Renal cortex interstitium (tissue), 15 donors: ENCODE measurements around the gene ZNF512B. TPM values are rescaled to one million over a fixed set of nuclear protein-coding genes. Genes with fewer than 3 reads are reported as not detected.
"Not testable (repeated sequence)": the region's sequence is repeated elsewhere in the genome, so short reads cannot be mapped to it uniquely, and the experiment has no call there.

Experiments used
- DNase-seq, 11 donors: peaks; one replicate each; pipeline ENCODE4 v3.0.0-alpha.2; 2013; ENCODE audit warnings: low read depth in 9 of 11, low spot score in 4 of 11; ENCODE audit errors: extremely low read depth in 1 of 11
- long read RNA-seq, 16 experiments: transcript quantifications; one replicate each; lab custom pipeline, GENCODE V29; 2026
- polyA plus RNA-seq, 3 donors: library from polyadenylated mRNA; unstranded; fragments of 120-200 nt; gene quantifications; one replicate each; pipeline ENCODE4 v1.2.1, GENCODE V29; 2013; ENCODE audit not compliant: insufficient read length in 3 of 3

ZNF512B gene, protein sequence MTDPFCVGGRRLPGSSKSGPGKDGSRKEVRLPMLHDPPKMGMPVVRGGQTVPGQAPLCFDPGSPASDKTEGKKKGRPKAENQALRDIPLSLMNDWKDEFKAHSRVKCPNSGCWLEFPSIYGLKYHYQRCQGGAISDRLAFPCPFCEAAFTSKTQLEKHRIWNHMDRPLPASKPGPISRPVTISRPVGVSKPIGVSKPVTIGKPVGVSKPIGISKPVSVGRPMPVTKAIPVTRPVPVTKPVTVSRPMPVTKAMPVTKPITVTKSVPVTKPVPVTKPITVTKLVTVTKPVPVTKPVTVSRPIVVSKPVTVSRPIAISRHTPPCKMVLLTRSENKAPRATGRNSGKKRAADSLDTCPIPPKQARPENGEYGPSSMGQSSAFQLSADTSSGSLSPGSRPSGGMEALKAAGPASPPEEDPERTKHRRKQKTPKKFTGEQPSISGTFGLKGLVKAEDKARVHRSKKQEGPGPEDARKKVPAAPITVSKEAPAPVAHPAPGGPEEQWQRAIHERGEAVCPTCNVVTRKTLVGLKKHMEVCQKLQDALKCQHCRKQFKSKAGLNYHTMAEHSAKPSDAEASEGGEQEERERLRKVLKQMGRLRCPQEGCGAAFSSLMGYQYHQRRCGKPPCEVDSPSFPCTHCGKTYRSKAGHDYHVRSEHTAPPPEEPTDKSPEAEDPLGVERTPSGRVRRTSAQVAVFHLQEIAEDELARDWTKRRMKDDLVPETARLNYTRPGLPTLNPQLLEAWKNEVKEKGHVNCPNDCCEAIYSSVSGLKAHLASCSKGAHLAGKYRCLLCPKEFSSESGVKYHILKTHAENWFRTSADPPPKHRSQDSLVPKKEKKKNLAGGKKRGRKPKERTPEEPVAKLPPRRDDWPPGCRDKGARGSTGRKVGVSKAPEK
- 10 to 100 TPM; 23.7 to 33.5 (median 29.5) TPM for polyA plus RNA-seq
- long read RNA-seq, donor 1, full-length matches to known transcripts: 1 of 1 reads
- long read RNA-seq, donor 1, partial matches to known transcripts: 0 of 1 reads
- long read RNA-seq, donor 1, other reads (novel, unspliced or antisense): 0 of 1 reads
- long read RNA-seq, donor 2, partial matches to known transcripts: 8 of 8 reads
- long read RNA-seq, donor 2, other reads (novel, unspliced or antisense): 0 of 8 reads
- long read RNA-seq, donor 3, full-length matches to known transcripts: 2 of 2 reads
- long read RNA-seq, donor 3, partial matches to known transcripts: 0 of 2 reads
- long read RNA-seq, donor 3, other reads (novel, unspliced or antisense): 0 of 2 reads
- long read RNA-seq, donor 4, full-length matches to known transcripts: 2 of 2 reads
- long read RNA-seq, donor 4, partial matches to known transcripts: 0 of 2 reads
- long read RNA-seq, donor 4, other reads (novel, unspliced or antisense): 0 of 2 reads
- long read RNA-seq, donor 5: 0 reads
- long read RNA-seq, donor 6, full-length matches to known transcripts: 2 of 2 reads
- long read RNA-seq, donor 6, partial matches to known transcripts: 0 of 2 reads
- long read RNA-seq, donor 6, other reads (novel, unspliced or antisense): 0 of 2 reads
- long read RNA-seq, donor 7, full-length matches to known transcripts: 1 of 1 reads
- long read RNA-seq, donor 7, partial matches to known transcripts: 0 of 1 reads
- long read RNA-seq, donor 7, other reads (novel, unspliced or antisense): 0 of 1 reads
- long read RNA-seq, donor 8, full-length matches to known transcripts: 1 of 1 reads
- long read RNA-seq, donor 8, partial matches to known transcripts: 0 of 1 reads
- long read RNA-seq, donor 8, other reads (novel, unspliced or antisense): 0 of 1 reads
- long read RNA-seq, donor 9: 0 reads
- long read RNA-seq, donor 10, full-length matches to known transcripts: 1 of 1 reads
- long read RNA-seq, donor 10, partial matches to known transcripts: 0 of 1 reads
- long read RNA-seq, donor 10, other reads (novel, unspliced or antisense): 0 of 1 reads
- long read RNA-seq, donor 11: 0 reads
- long read RNA-seq, donor 12: 0 reads
- long read RNA-seq, donor 13, full-length matches to known transcripts: 2 of 12 reads
- long read RNA-seq, donor 13, partial matches to known transcripts: 10 of 12 reads
- long read RNA-seq, donor 13, other reads (novel, unspliced or antisense): 0 of 12 reads
- long read RNA-seq, donor 14: 0 reads
- long read RNA-seq, donor 15: 0 reads
- long read RNA-seq, donor 16, full-length matches to known transcripts: 4 of 4 reads
- long read RNA-seq, donor 16, partial matches to known transcripts: 0 of 4 reads
- long read RNA-seq, donor 16, other reads (novel, unspliced or antisense): 0 of 4 reads

DNA sequence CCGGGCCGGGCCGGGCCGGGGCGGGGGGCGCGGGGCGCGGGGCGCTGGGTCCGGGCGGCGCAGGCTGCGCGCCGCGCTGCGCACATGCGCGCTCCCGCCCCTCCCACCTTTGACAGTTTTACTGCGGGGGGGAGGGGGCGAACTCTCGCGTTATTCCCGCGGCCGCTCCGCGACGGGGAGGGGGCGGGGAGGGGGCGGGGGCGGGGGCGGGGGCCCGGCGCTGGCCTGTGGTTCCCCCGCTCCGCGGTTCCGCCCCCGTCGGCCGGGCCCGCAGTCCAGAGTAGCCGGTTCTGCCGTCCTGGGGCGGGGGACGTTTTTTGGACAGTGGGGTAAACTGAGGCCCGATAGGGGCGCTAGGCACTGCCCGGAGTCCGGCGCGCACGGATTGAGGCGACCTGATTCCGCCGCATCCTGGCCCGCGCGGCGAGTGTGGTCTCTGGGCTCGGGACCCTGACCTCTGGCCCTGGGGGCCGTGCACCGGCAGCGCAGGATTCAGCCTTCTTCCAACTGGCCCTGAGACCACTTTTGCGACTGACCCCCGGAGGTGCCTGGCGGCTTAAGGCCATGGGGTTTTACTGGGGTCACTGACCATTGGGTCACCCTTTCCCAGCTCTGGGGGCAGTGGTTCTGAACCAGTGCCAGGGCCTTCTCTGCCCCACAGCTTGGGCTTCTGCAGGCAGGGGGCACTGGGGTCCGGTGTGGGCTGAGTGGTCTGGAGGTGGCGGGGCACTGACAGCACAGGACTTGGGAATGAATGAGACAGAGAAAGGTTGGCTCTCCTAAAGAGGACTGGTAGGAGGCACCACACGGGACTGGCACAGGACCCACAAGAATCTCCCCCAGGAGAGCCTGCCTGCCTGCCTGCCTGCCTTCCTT is at the start of gene ZNF512B:
Gene ZNF512B (minus strand): TSS at position 93 of the 876 bp plus-strand sequence. CDS start 1,980 bp downstream, outside the sequence.
- DNase-seq: peak in 3 of 11 donors; percentile 46 to 64 (median 63)

DNA sequence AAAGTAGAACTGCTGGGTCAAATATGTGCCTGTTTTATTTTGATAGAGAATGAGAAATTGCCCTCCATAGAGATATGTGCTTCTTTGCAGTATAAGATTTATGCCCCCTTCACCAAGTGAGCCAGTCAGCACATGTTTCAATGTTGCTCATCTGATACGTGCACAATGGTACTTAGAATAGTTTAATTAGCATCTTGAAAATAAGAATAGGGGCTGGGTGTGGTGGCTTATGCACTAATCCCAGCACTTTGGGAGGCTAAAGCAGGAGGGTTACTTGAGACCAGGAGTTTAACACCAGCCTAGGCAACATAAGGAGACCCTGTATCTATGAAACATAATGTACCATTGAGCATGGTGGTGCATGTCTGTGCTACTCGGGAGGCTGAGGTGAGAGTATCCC is 45.9 kb upstream of the ZNF512B start:
- DNase-seq: no peak

DNA sequence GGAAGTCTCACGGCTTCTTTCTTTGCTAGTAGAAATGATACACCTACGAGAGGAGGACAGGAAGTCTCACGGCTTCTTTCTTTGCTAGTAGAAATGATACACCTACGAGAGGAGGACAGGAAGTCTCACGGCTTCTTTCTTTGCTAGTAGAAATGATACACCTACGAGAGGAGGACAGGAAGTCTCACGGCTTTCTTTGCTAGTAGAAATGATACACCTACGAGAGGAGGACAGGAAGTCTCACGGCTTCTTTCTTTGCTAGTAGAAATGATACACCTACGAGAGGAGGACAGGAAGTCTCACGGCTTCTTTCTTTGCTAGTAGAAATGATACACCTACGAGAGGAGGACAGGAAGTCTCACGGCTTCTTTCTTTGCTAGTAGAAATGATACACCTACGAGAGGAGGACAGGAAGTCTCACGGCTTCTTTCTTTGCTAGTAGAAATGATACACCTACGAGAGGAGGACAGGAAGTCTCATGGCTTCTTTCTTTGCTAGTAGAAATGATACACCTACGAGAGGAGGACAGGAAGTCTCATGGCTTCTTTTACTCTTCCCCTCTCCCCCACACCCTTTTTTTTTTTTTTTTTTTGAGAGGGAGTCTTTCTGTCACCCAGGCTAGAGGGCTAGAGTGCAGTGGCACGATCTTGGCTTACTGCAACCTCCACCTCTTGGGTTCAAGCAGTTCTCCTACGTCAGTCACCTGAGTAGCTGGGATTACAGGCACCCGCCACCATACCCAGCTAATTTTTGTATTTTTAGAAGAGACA is 42.8 kb upstream of the ZNF512B start:
- not testable (repeated sequence) for DNase-seq

DNA sequence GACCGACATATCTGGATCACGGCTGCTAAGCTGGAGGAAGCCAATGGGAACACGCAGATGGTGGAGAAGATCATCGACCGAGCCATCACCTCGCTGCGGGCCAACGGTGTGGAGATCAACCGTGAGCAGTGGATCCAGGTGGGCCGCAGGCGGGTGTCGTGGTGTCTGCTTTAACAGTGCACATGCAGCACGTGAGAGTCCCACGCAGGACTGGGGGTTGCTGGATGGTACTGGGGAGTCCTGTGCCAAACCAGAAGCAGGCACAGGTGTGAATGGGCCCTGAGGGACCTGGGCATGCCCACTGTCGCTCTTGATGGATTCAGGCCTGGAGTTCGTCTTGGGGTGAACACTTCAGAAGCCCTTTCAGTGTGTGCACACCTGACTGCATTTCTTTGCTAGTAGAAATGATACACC is 41.6 kb upstream of the ZNF512B start:
- DNase-seq: no peak

DNA sequence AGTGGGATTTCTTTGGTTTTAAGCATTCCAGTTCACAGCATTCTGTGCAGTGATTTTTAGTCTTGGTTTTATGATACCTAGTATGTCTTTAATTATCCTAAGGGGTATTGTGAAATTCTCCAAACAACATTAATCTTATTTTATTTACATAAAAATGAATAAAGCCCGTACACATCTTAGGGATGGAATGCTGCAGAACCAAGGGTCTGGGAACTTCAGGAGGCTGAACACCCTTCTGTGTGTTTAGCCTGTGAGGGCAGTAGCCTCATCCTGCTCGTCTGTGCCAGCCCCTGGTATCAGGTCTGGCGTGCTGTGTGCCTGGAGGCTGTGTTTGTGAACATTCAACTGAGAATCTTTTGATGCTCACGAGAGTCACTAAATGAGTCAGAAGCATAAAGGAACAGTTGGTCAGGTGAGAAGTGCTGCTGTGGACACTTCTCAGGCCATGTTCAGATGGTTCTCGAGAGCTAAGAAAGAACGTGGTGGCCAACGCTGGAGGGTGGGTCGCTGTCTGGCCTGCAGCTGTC is 41.0 kb upstream of the ZNF512B start:
- DNase-seq: no peak

DNA sequence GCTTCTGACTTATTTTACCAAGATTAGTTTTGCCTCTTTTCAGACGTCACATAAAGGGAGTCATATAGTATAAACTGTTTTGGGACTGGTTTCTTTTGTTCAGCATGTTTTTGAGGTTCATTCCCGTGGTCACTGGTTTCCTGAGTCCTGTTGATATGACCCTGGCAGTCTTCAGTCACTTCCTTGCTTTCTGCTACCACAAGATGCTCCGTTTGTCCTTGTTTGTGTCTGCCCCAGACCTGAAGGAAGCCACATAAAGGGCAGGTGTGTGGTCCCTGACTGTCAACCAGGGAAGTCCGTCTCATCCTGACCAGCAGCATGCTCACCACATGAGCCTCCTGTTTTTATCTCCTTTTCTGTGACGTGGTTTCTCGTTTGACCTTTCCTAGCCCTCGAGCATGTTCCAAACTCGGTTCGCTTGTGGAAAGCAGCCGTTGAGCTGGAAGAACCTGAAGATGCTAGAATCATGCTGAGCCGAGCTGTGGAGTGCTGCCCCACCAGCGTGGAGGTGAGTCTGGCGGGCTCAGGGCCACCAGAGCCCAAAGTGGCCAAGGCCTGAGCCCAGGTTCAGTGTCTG is 40.2 kb upstream of the ZNF512B start:
- DNase-seq: no peak

DNA sequence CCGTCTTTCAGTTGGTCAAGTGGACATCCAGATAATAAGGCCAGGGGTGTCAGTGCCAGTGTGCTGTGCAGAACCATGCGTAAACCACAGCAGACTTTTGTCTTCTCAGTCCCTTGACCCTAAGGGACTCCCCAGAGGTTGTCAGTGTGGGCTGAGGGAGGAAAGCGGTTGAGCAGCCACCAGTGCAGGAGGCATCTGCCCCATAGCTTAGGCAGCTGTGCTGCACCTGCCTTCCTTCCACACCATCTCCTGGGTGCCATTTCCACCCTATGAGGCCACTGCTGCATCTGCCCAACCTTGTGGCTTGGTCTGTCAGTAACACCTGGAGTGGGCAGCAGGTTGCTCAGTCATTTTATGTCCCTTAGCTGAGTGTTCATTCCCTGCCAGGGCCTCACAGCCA is 37.2 kb upstream of the ZNF512B start:
- DNase-seq: no peak

DNA sequence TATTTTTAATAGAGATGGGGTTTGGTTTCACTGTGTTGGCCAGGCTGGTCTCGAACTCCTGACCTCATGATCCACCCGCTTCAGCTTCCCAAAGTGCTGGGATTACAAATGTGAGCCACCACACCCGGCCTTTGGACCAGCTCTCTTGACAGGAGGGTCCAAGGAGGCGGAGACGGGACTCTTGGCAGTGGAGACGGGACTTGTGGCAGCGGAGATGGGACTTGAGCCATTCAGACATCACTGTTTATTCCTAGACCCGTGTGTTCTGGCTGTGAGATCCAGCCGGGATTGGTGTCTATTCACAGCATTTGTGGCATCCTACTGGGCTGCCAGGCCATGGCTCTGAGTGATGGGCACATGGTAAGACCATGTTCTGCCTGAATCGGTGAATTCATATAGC is 36.8 kb upstream of the ZNF512B start:
- no peak for DNase-seq

DNA sequence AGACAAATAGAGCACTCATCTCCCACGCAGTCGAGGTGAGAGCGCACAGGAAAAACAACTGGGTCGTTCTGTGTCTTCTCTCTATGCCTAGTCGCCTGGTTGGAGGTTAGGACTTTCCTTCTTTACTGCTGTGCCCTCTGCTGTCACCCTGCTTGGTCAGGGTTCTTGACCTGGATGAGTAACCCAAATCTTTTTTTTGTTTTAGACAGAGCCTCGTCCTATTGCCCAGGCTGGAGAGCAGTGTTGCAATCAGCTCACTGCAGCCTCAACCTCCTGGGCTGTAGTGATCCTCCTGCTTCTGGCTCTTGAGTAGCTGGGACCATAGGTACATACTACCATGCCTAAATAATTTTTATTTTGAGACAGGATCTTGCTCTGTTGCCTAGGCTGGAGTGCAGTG is 35.7 kb upstream of the ZNF512B start:
- no peak for DNase-seq

DNA sequence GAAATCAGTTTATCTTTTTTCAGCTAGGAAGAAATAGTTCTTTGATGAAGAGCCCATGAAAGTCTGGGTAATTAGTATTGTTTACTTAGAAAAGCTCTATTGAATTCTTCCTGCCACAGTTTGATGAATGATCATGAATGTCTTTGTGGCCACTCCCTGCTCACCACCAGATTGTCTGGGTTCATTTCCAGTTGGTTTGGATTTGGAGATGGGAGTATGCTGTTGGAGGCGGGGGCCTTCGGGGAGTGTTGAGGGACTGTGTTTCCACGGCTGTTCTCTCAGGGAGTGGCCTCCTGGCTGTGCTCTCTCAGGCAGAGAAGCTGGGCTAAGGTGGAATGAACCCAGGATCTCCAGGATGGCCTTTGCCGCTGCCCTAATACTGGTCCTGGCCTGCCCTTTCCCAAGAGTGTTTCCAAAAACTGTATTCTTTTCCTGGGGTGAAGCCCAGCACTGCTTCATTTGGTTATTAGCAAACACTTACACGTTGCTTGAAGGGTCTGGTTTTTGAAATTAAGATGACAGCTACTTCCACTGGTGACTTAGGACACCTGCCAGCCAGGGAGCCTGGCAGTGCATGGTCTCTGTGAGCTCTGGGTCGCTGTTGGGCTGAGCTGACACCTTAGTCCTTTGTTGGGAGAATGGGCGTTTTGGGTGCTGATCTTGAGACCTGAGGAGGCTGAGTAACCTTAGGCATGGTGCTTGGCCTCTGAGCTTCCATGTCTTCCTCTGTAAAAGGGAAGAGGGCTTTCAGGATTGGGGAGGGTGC is 34.4 kb upstream of the ZNF512B start:
- peak in 1 of 11 donors; percentile 33 for DNase-seq

DNA sequence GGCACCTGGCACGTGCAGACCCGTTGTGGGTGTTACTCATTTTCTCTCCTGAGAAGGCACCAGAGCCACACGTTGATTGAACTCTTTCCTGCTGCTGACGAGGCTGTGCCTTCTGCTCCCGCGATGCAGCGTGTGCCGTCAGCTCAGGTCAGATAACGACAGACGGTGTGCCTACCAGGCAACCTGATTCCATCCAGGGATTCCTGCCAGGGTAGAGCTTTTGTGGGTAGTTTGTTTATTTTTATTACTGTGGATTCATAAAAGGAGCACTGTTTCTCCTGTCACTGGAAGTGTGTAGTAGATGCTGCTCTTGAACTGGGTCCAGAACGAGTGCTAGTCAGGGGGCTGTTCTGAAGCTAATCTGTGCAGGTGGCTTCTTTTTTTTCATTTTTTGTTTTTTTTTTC is 31.9 kb upstream of the ZNF512B start:
- no peak for DNase-seq

DNA sequence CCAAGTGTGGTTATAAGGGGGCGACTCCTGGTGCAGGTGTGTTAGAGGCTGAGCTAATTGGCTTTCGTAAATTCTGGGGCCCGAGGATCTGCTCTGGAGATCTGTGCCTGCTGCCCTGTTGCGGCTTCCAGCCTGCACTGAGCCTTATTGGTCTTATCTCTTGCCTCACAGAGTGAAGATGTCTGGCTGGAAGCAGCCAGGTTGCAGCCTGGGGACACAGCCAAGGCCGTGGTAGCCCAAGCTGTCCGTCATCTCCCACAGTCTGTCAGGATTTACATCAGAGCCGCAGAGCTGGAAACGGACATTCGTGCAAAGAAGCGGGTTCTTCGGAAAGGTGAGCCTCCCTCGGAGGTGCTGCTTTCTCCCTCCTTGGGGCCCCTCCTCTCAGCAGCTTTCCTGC is 31.2 kb upstream of the ZNF512B start:
- DNase-seq: no peak

DNA sequence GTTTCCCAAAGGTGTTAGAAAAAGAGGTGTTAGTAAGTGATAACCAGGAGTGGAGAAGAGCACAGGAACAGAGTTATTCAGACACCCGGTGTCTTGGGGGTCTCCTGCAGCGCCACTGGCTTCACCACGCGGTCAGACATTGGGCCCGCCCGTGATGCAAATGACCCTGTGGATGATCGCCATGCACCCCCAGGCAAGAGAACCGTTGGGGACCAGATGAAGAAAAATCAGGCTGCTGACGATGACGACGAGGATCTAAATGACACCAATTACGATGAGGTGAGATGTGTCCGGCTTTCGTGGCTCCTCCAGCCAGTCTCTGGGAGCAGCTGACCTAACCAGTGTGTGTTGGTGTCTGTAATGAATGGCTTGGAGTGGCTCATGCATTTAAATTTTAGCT is 13.2 kb upstream of the ZNF512B start:
- DNase-seq: no peak
